Panc1 (cell line): ENCODE measurements around the gene SYTL1. TPM values are rescaled to one million over a fixed set of nuclear protein-coding genes. Genes with fewer than 3 reads are reported as not detected.

ENCODE experiments used
- ATAC-seq: fragments of 200-7000 bp; cut with Tn5 transposase; 2 replicates; pipeline ENCODE4 v1.9.1; 2020; ENCODE audit warnings: mild to moderate bottlenecking, moderate library complexity
- Bru-seq: library from RNA; stranded (reverse); fragments of 400-500 nt; gene quantifications from one replicate; lab custom pipeline; 2021; lab: Mats Ljungman, UMichigan
- BruChase-seq, 2 experiments: library from RNA; stranded (reverse); fragments of 400-500 nt; gene quantifications; one replicate each; lab custom pipeline; 2021; lab: Mats Ljungman, UMichigan
- BruUV-seq: library from RNA; stranded (reverse); fragments of 400-500 nt; replicated peaks from 2 replicates; lab custom pipeline; 2021; lab: Mats Ljungman, UMichigan
- CTCF ChIA-PET: fragments of 300-600 bp; sonication (Branson Sonifier 250); formaldehyde crosslinking; loops from one replicate; lab custom pipeline; 2022; ENCODE audit warnings: antibody characterized with exemption; lab: Charles Lee
- POLR2A ChIA-PET: fragments of 300-600 bp; sonication (Branson Sonifier 250); formaldehyde crosslinking; loops from one replicate; lab custom pipeline; 2022; ENCODE audit warnings: antibody characterized with exemption; lab: Charles Lee
- DNase-seq: peaks from one replicate; pipeline ENCODE4 v3.0.0-alpha.2; 2010; ENCODE audit warnings: low read depth, low spot score
- H3K27ac ChIP-seq: 2 replicates; pipeline ENCODE4 v1.5.1; 2011; ENCODE audit warnings: mild to moderate bottlenecking, low read length, inconsistent platforms
- H3K27me3 ChIP-seq: fragments of 200-500 bp; sonication (Bioruptor generic); 2 replicates; pipeline ENCODE4 v1.6.0; 2014; ENCODE audit warnings: low read length, inconsistent platforms; ENCODE audit not compliant: control insufficient read depth, insufficient read depth
- H3K36me3 ChIP-seq: fragments of 200-500 bp; sonication (Bioruptor generic); 2 replicates; pipeline ENCODE4 v1.5.1; 2014; ENCODE audit warnings: inconsistent platforms, mild to moderate bottlenecking, low read length, moderate library complexity; ENCODE audit not compliant: control insufficient read depth, insufficient read depth
- H3K4me1 ChIP-seq: 2 replicates; pipeline ENCODE4 v1.5.1; 2011; ENCODE audit warnings: inconsistent platforms, mild to moderate bottlenecking, low read length, moderate library complexity; ENCODE audit not compliant: control insufficient read depth, insufficient read depth
- H3K4me3 ChIP-seq, 2 experiments: 2 replicates each; pipeline ENCODE4 v1.5.1; 2011 to 2012; ENCODE audit warnings: low read depth in 2 of 2, low read length in 2 of 2, mild to moderate bottlenecking in 2 of 2, inconsistent platforms in 1 of 2, moderate library complexity in 1 of 2
- H3K9me3 ChIP-seq: fragments of 200-500 bp; sonication (Bioruptor generic); 2 replicates; pipeline ENCODE4 v1.5.1; 2014; ENCODE audit warnings: low read depth, mild to moderate bottlenecking, inconsistent platforms, low read length, moderate library complexity; ENCODE audit not compliant: control insufficient read depth, insufficient read depth
- POLR2AphosphoS5 ChIP-seq: IDR thresholded peaks from 2 replicates; pipeline ENCODE4 v1.6.1; 2012; ENCODE audit warnings: mild to moderate bottlenecking, low read depth, low read length, moderate library complexity
- SIN3A ChIP-seq: IDR thresholded peaks from 2 replicates; pipeline ENCODE4 v1.6.1; 2012; ENCODE audit warnings: low read depth, mild to moderate bottlenecking, low read length, moderate library complexity, borderline replicate concordance; ENCODE audit not compliant: insufficient read depth
- TCF7L2 ChIP-seq: IDR thresholded peaks from 2 replicates; pipeline ENCODE4 v1.6.1; 2011; ENCODE audit warnings: mild to moderate bottlenecking, low read depth, low read length, inconsistent platforms
- in situ Hi-C: cut with HindIII; loops from 2 replicates; pipeline ENCODE4 v1.10.0; 2016; ENCODE audit warnings: low sequenced_read_pairs, low pct_unique_long_range_greater_than_20kb
- intact Hi-C: fragments of 100-400 bp; cut with micrococcal nuclease; formaldehyde crosslinking; loops from one replicate; pipeline ENCODE4 v1.10.0; 2022; ENCODE audit not compliant: unreplicated experiment
- long read RNA-seq: library from polyadenylated mRNA; unstranded; transcript quantifications from one replicate; pipeline ENCODE4 v2.0.0, GENCODE V29; 2021; ENCODE audit not compliant: unreplicated experiment
- polyA plus RNA-seq: library from polyadenylated mRNA; unstranded; fragments of >200 nt; gene quantifications from one replicate; pipeline ENCODE4 v1.2.1, GENCODE V29; 2012; ENCODE audit warnings: missing spikeins; ENCODE audit not compliant: insufficient read length
- total RNA-seq: library from RNA; stranded (reverse); gene quantifications from one replicate; pipeline ENCODE4 v1.2.1, GENCODE V29; 2021; ENCODE audit not compliant: unreplicated experiment
- TF ChIP-seq, protein P1 (sequence below): fragments of 450-650 bp; IDR thresholded peaks from 2 replicates; pipeline ENCODE4 v1.5.1; 2017; ENCODE audit warnings: mild to moderate bottlenecking
- TF ChIP-seq, protein P2 (sequence below), 2 experiments: IDR thresholded peaks; 2 replicates each; pipeline ENCODE4 v1.6.1; 2011 to 2012; ENCODE audit warnings: low read depth in 2 of 2, control low read depth in 1 of 2, low read length in 1 of 2, mild to moderate bottlenecking in 1 of 2, moderate library complexity in 1 of 2; ENCODE audit not compliant: insufficient read depth in 1 of 2

The SYTL1 gene
- total RNA-seq (2.4 TPM), Bru-seq, nascent RNA (percentile 29 among the genes with signal in this experiment), BruChase-seq, experiment 1, labeled RNA remaining after a 2-hour chase (percentile 28 among the genes with signal in this experiment), BruChase-seq, experiment 2, labeled RNA remaining after a 6-hour chase (percentile 29 among the genes with signal in this experiment)
- 3.8 TPM for polyA plus RNA-seq
- long read RNA-seq, partial matches to known transcripts: 1 of 7 reads
- long read RNA-seq, other reads (novel, unspliced or antisense): 5 of 7 reads

DNA sequence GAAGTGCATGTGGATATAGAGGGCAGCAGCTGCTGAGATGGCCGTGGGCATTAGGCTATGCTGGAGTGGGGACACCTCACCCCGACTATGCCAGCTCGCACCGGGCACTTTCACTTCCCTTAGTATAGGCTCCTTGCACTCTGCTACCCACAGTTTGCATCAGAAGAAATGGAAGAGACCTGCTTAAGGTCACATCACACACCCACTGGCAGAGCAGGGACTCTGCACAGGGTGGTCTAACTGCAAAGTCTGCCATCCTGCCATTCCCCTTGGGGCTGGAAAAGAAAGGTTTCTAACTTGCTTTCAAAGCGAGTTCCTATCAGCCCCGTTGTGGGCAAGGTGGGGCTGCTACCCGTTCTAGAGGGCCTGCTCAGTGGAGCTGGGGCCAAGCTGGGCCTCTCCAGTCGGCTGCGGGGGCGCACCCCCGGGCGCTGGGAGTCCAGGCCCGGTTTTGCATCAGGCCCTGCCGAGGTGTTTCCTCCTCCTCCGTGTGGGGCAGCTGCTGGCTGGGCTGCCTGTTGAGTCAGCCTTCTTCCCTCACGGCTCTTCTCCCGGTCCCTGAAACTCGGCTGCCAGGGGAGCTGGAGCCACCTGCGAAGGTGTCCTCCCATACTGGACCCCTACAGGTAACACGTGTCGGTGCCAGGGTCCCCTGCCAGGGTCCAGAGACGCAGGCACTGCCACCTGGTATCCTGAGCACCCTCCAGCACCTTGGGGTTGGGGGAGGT, at the start of gene SYTL1:
TSS of gene SYTL1 (plus strand) at position 498 of the 728 bp plus-strand sequence. CDS start 3,313 bp downstream, outside the sequence.
- TF ChIP-seq TCF7L2 (no peak), SIN3A (no peak), POLR2AphosphoS5 (no peak)
- TF ChIP-seq, protein P1, sequence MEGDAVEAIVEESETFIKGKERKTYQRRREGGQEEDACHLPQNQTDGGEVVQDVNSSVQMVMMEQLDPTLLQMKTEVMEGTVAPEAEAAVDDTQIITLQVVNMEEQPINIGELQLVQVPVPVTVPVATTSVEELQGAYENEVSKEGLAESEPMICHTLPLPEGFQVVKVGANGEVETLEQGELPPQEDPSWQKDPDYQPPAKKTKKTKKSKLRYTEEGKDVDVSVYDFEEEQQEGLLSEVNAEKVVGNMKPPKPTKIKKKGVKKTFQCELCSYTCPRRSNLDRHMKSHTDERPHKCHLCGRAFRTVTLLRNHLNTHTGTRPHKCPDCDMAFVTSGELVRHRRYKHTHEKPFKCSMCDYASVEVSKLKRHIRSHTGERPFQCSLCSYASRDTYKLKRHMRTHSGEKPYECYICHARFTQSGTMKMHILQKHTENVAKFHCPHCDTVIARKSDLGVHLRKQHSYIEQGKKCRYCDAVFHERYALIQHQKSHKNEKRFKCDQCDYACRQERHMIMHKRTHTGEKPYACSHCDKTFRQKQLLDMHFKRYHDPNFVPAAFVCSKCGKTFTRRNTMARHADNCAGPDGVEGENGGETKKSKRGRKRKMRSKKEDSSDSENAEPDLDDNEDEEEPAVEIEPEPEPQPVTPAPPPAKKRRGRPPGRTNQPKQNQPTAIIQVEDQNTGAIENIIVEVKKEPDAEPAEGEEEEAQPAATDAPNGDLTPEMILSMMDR: no peak
- TF ChIP-seq, protein P2, sequence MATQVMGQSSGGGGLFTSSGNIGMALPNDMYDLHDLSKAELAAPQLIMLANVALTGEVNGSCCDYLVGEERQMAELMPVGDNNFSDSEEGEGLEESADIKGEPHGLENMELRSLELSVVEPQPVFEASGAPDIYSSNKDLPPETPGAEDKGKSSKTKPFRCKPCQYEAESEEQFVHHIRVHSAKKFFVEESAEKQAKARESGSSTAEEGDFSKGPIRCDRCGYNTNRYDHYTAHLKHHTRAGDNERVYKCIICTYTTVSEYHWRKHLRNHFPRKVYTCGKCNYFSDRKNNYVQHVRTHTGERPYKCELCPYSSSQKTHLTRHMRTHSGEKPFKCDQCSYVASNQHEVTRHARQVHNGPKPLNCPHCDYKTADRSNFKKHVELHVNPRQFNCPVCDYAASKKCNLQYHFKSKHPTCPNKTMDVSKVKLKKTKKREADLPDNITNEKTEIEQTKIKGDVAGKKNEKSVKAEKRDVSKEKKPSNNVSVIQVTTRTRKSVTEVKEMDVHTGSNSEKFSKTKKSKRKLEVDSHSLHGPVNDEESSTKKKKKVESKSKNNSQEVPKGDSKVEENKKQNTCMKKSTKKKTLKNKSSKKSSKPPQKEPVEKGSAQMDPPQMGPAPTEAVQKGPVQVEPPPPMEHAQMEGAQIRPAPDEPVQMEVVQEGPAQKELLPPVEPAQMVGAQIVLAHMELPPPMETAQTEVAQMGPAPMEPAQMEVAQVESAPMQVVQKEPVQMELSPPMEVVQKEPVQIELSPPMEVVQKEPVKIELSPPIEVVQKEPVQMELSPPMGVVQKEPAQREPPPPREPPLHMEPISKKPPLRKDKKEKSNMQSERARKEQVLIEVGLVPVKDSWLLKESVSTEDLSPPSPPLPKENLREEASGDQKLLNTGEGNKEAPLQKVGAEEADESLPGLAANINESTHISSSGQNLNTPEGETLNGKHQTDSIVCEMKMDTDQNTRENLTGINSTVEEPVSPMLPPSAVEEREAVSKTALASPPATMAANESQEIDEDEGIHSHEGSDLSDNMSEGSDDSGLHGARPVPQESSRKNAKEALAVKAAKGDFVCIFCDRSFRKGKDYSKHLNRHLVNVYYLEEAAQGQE (IDR thresholded peaks at IDR 0.05; ENCODE audit: insufficient read depth in 1 of 2, low read depth in 2 of 2, low read length in 1 of 2): no peak
- in situ Hi-C loops (no loop called here), intact Hi-C loops (no loop called here)
- H3K4me1 ChIP-seq: peaks cover 19% of the 10 kb centered on the region
- ATAC-seq (peak; percentile 79), DNase-seq (no peak)
- no TSS peak for BruUV-seq
- no peaks in the 10 kb centered on the region for H3K27me3 ChIP-seq
- POLR2A ChIA-PET: no interaction called here
- no peaks in the 10 kb centered on the region for H3K9me3 ChIP-seq
- H3K36me3 ChIP-seq: no peaks in the 10 kb centered on the region
- H3K4me3 ChIP-seq: peak within 1 kb of the TSS in 1 of 2 experiments; percentile 36; a peak in 2 of 4 replicates
- no peak within 1 kb of the TSS; the same call in 1 of the 2 replicates for H3K27ac ChIP-seq
- CTCF ChIA-PET: no interaction called here

DNA sequence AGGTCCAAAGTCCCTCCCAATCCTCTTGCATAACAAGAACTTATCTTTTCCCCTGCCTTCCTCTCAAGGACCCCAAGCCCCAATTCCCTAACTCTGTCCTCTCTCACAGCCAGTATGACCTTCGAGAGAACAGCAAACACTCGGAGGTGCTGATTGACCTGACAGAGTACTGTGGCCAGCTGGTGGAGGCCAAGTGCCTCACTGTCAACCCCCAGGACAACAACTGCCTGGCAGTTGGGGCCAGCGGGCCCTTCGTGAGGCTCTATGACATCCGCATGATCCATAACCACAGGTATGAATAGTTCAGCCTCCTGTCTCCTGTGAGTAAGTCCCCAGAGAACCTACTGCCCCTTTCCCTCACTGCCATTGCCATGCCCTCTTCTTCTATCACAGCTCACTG, 49.7 kb upstream of the SYTL1 start:
- no peaks in the 10 kb centered on the region for H3K9me3 ChIP-seq
- intact Hi-C loops: no loop called here
- CTCF ChIA-PET: no interaction called here
- in situ Hi-C loops: no loop called here
- no peak for TF ChIP-seq POLR2AphosphoS5
- TF ChIP-seq, protein P2 (IDR thresholded peaks at IDR 0.05; ENCODE audit: insufficient read depth in 1 of 2, low read depth in 2 of 2, low read length in 1 of 2): no peak
- TF ChIP-seq TCF7L2: no peak
- TF ChIP-seq, protein P1: no peak
- TF ChIP-seq SIN3A: no peak
- H3K36me3 ChIP-seq: no peaks in the 10 kb centered on the region
- no peaks in the 10 kb centered on the region for H3K4me1 ChIP-seq
- no peak overlapping the region for H3K27ac ChIP-seq
- no peaks in the 10 kb centered on the region for H3K27me3 ChIP-seq
- no peak overlapping the region for H3K4me3 ChIP-seq
- ATAC-seq (no peak), DNase-seq (no peak)
- no TSS peak for BruUV-seq
- POLR2A ChIA-PET: no interaction called here
